DOHH2 (cell line): ENCODE measurements around the gene MON2.

Experiments used
- H3F3A ChIP-seq: fragments of 200-600 bp; sonication (generic), shearing (Covaris generic); 2 replicates; pipeline ENCODE4 v1.6.0; 2016; ENCODE audit warnings: antibody characterized with exemption, mild to moderate bottlenecking; ENCODE audit not compliant: control insufficient read depth, insufficient read depth
- H3K27ac ChIP-seq: fragments of 200-600 bp; sonication (generic); 2 replicates; pipeline ENCODE4 v1.5.1; 2014; ENCODE audit warnings: low read depth, mild to moderate bottlenecking, low read length, moderate library complexity
- H3K27me3 ChIP-seq: fragments of 200-600 bp; sonication (generic); 2 replicates; pipeline ENCODE4 v1.6.1; 2014; ENCODE audit warnings: mild to moderate bottlenecking, low read length, mixed read lengths; ENCODE audit not compliant: control insufficient read depth
- H3K36me3 ChIP-seq: fragments of 200-600 bp; sonication (generic); 2 replicates; pipeline ENCODE4 v1.6.1; 2014; ENCODE audit warnings: mild to moderate bottlenecking, low read length, moderate library complexity, mixed read lengths; ENCODE audit not compliant: control insufficient read depth
- H3K4me1 ChIP-seq: fragments of 200-600 bp; sonication (generic); 2 replicates; pipeline ENCODE4 v1.6.1; 2014; ENCODE audit warnings: mild to moderate bottlenecking, low read length, mixed read lengths; ENCODE audit not compliant: control insufficient read depth
- H3K4me2 ChIP-seq: fragments of 200-600 bp; sonication (generic); 2 replicates; pipeline ENCODE4 v1.6.0; 2014; ENCODE audit warnings: mild to moderate bottlenecking, low read length, moderate library complexity
- H3K4me3 ChIP-seq: fragments of 200-600 bp; sonication (generic); 2 replicates; pipeline ENCODE4 v1.5.1; 2014; ENCODE audit warnings: mild to moderate bottlenecking, low read length, mixed read lengths
- H3K79me2 ChIP-seq: fragments of 200-600 bp; sonication (generic); 2 replicates; pipeline ENCODE4 v1.6.1; 2014; ENCODE audit warnings: mild to moderate bottlenecking, low read length, mixed read lengths; ENCODE audit not compliant: control insufficient read depth
- H3K9me2 ChIP-seq: fragments of 200-600 bp; sonication (generic); replicated peaks from 2 replicates; pipeline ENCODE4 v1.6.1; 2014; ENCODE audit warnings: mild to moderate bottlenecking, low read length, mixed read lengths; ENCODE audit not compliant: control insufficient read depth
- H3K9me3 ChIP-seq: fragments of 200-600 bp; sonication (generic); 2 replicates; pipeline ENCODE4 v1.6.1; 2014; ENCODE audit warnings: antibody characterized with exemption, low read length, mixed read lengths; ENCODE audit not compliant: control insufficient read depth, insufficient read depth
- H4K20me1 ChIP-seq: fragments of 200-600 bp; sonication (generic); 2 replicates; pipeline ENCODE4 v1.6.0; 2014; ENCODE audit warnings: low read depth, mild to moderate bottlenecking, antibody characterized with exemption, low read length, moderate library complexity; ENCODE audit not compliant: control insufficient read depth, insufficient read depth
- EZH2phosphoT487 ChIP-seq: fragments of 200-600 bp; sonication (generic); IDR thresholded peaks from 2 replicates; pipeline ENCODE4 v1.6.1; 2017; ENCODE audit warnings: borderline replicate concordance, mild to moderate bottlenecking, antibody characterized with exemption, low read length, moderate library complexity, mixed read lengths
- TF ChIP-seq, protein P1 (sequence below): fragments of 200-600 bp; sonication (generic); IDR thresholded peaks from one replicate; pipeline ENCODE4 v1.5.1; 2014; ENCODE audit warnings: antibody characterized with exemption, mild to moderate bottlenecking, low read depth, low read length; ENCODE audit not compliant: poor library complexity, severe bottlenecking

The MON2 gene

DNA sequence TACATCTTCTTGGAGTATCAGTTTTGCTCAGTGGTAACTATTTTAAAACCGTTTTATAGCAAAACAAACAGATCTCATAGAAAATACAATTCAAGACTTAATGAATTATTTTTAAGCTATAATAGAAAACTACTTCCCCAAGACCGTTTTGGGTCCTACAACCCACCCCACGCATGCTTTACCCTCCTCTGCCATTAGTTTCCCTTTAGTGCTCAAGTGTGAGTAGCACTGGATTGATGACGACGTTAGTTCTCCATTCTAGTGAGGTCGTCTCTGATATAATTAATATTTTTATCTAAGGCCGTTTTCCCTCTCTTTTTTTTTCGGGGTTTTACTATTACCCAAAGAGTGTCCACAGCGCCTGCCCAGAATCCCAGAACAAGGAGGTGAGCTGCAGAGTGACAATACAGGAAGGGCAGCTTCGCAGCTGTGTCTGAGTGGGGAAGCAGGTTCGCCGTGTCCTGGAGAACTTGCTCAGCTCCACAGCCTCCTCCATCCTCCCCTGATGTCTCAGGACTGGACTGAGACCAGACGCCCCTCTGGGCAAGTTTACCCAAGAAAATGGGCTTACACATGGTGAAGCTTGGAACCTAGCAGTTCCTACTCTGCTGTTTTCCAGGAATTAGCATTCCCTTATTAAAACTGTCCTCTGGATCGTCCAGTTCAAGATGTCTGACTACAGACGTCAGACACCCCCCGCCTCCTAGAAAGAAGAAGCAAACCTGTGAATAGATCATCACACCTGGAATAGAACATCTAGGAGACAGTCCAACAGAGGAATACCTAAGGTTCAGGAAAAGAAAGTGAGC lies 31.9 kb upstream of the MON2 start:
- Histone ChIP-seq H3K4me1 (peaks cover 17% of the 10 kb centered on the region), H3K4me3 (peak overlapping the region; percentile 67), H3K36me3 (no peaks in the 10 kb centered on the region), H3K9me3 (no peaks in the 10 kb centered on the region), H3K79me2 (no peaks in the 10 kb centered on the region), H3F3A (no peaks in the 10 kb centered on the region), H3K27me3 (peaks cover 30% of the 10 kb centered on the region), H3K9me2 (no peaks in the 10 kb centered on the region), H4K20me1 (no peaks in the 10 kb centered on the region), H3K4me2 (peak overlapping the region; percentile 72), H3K27ac (no peak overlapping the region)
- TF ChIP-seq, protein P1, sequence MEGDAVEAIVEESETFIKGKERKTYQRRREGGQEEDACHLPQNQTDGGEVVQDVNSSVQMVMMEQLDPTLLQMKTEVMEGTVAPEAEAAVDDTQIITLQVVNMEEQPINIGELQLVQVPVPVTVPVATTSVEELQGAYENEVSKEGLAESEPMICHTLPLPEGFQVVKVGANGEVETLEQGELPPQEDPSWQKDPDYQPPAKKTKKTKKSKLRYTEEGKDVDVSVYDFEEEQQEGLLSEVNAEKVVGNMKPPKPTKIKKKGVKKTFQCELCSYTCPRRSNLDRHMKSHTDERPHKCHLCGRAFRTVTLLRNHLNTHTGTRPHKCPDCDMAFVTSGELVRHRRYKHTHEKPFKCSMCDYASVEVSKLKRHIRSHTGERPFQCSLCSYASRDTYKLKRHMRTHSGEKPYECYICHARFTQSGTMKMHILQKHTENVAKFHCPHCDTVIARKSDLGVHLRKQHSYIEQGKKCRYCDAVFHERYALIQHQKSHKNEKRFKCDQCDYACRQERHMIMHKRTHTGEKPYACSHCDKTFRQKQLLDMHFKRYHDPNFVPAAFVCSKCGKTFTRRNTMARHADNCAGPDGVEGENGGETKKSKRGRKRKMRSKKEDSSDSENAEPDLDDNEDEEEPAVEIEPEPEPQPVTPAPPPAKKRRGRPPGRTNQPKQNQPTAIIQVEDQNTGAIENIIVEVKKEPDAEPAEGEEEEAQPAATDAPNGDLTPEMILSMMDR, result no peak
- TF ChIP-seq EZH2phosphoT487, result no peak

DNA sequence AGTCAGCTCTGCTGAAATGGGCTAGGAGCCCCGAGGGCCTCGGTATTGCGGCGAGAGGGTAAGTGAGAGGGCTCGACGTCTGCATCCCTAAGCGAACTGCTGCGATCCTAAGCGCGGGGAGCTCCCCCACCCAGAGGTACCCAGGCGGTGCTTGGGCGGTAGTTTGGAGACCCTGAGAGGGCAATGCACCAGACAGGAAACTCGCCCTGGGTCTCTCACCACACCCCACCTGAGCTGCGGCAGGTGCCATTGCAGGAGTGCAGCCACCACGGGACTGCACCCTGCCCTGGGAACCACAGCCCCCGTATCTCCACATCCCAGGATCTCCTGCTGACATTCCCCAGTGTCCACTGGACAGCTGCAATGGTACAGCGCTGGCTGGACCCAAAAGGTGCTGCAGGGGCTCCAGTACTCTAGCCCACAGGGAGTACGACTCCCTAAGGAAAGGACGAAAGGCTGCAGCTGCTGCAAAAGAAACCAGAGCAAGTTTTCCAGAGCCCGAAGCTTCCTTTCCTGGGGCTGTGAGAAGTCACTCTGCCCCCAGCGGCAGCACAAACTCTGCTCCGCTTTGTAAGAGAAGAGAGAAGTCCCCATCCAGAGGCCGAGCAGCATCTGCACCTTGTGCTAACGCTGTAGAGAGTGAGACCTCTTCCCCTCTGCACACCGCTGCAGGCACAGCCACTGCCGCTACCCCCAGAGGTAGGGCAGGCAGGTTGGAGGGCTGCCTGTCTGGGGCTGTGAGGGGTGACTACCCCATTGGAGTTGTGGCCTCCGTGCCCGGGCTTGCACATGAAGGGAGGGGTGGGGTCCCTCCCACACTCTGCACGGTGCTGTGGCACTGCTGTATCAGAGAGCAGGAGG lies 31.1 kb upstream of the MON2 start:
- H3K27ac ChIP-seq, result no peak overlapping the region
- peaks cover 17% of the 10 kb centered on the region for H3K4me1 ChIP-seq
- no peaks in the 10 kb centered on the region for H3F3A ChIP-seq
- H3K36me3 ChIP-seq, result no peaks in the 10 kb centered on the region
- H3K9me3 ChIP-seq, result no peaks in the 10 kb centered on the region
- H4K20me1 ChIP-seq, result no peaks in the 10 kb centered on the region
- peaks cover 24% of the 10 kb centered on the region for H3K27me3 ChIP-seq
- TF ChIP-seq, protein P1, result peak; percentile 60
- no peak for TF ChIP-seq EZH2phosphoT487
- peak overlapping the region; percentile 72 for H3K4me2 ChIP-seq
- no peaks in the 10 kb centered on the region for H3K79me2 ChIP-seq
- H3K9me2 ChIP-seq, result no peaks in the 10 kb centered on the region
- peak overlapping the region; percentile 67 for H3K4me3 ChIP-seq

DNA sequence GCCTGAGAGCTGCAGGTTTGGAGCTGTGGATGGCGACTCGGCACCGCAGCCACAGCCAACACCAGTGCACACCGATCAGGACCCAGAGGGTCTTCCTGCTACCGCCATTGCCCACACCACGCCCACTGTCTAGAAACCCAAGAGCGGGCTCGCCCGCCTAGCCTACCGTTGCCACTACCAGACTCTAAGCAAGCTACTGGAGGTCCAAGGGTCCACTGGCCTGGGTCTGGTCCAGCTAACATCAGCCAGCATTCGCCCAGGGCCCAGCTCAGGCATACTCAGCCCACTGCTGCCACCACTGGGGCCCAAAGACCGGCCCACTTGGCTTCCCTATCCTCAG lies 30.5 kb upstream of the MON2 start:
- Histone ChIP-seq H3K36me3 (no peaks in the 10 kb centered on the region), H3K4me3 (no peak overlapping the region), H3K27ac (no peak overlapping the region), H3K9me2 (no peaks in the 10 kb centered on the region), H3K27me3 (peaks cover 18% of the 10 kb centered on the region), H3K4me2 (no peak overlapping the region), H3F3A (no peaks in the 10 kb centered on the region), H4K20me1 (no peaks in the 10 kb centered on the region), H3K9me3 (peaks cover 2% of the 10 kb centered on the region), H3K79me2 (no peaks in the 10 kb centered on the region), H3K4me1 (peaks cover 17% of the 10 kb centered on the region)
- TF ChIP-seq, protein P1, result no peak
- TF ChIP-seq EZH2phosphoT487, result no peak
